ENCODE data around the gene TIA1.
"Not testable (repeated sequence)": the region's sequence is repeated elsewhere in the genome, so short reads cannot be mapped to it uniquely, and the experiment has no call there.

Gene TIA1, protein sequence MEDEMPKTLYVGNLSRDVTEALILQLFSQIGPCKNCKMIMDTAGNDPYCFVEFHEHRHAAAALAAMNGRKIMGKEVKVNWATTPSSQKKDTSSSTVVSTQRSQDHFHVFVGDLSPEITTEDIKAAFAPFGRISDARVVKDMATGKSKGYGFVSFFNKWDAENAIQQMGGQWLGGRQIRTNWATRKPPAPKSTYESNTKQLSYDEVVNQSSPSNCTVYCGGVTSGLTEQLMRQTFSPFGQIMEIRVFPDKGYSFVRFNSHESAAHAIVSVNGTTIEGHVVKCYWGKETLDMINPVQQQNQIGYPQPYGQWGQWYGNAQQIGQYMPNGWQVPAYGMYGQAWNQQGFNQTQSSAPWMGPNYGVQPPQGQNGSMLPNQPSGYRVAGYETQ

DNA sequence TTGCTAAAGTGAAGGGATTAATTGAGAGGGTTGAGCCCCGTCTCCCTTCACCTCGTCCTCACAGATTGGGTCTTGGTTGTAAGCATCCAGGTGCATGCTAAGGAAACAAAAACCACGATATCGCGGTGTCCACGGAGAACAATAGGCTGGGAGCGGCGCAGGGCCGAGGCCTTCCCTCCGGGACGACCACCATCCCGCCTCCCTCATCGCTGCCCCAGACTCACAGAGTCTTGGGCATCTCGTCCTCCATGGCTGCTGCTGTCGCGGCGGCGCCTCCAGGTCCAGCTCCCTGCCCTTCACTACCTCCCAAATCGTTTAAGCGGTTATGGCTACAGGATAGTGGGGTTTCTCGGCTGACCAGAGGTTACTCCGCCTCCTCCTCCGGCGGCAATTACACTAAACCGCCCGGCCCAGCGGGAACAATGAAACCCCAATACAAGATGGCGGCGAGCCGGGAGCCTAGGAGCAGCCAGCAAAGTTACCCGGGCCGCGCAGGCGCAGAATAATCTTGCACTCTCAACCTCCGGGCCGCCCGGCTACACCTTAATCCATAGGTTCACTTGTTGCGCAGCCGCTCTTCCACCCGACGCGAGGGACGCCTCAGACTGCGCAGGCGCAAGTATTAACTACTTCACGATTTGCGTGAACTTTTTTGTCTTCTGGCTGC lies at the start of gene TIA1:
TSS of gene TIA1 (minus strand) at position 448 of the 667 bp plus-strand sequence. CDS start at position 250, 198 bp downstream.
- peak; percentile 99 for DNase-seq (ENCODE audit: low spot score)

DNA sequence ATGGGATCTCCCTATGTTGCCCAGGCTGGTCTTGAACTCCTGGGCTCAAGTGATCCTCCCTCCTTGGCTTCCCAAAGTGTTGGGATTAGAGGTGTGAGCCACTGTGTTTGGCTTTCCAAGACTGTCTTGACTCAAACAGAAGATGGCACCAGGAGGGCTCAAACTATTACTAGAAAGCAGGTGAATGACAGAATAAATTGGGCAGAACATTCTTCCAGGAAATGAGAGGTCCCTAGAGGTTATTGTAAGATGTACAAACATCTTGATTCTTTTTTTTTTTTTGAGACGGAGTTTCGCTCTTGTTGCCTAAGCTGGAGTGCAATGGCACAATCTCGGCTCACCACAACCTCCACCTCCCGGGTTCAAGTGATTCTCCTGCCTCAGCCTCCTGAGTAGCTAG lies 49.4 kb upstream of the TIA1 start:
- DNase-seq (ENCODE audit: low spot score), result not testable (repeated sequence)

DNA sequence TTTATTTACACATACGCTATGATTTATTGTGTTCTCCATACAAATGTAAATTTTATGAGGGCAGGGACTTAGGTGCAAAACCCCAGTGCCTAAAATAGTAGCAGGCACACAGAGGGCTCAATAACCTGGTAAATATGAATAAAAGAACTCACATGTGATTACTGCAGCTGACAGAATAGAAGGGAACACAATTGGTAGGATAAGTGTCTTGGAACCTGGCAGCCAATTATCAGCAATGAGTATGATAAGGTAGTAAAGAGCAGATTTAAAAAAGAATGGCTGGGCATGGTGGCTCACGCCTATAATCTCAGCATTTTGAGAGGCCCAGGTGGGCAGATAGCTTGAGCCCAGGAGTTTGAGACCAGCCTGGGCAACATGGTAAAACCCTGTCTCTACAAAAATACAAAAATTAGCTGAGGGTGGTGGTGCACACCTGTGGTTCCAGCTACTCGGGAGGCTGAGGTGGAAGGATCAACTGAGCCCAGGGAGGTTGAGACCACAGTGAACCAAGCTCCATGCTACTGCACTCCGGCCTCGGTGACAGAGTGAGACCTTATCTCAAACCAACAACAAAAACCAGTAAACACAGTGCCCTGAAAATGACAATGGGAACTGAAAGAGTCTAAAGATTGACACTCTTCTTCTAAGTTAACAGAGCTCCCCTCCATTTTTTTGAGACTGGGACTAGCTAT lies 35.2 kb upstream of the TIA1 start:
- no peak for DNase-seq (ENCODE audit: low spot score)

DNA sequence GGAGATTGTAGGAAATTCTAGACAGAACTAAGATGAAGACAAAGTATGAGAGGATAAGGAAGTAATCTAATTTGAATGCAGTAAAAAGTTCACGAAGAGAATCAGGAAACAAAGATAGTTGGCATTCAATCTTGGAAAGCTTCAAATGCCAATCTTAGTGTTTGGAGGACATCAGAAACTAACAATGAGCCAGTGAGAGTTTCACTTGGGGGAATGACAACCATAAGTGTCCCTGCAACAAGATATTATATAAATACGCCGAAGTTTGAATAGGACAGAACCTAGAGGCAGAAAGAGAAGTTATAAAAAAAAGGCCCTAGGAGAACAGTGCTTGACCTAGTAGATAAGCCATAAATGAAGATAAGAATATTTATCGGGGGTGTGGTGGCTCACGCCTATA lies 34.0 kb upstream of the TIA1 start:
- DNase-seq (ENCODE audit: low spot score), result no peak

DNA sequence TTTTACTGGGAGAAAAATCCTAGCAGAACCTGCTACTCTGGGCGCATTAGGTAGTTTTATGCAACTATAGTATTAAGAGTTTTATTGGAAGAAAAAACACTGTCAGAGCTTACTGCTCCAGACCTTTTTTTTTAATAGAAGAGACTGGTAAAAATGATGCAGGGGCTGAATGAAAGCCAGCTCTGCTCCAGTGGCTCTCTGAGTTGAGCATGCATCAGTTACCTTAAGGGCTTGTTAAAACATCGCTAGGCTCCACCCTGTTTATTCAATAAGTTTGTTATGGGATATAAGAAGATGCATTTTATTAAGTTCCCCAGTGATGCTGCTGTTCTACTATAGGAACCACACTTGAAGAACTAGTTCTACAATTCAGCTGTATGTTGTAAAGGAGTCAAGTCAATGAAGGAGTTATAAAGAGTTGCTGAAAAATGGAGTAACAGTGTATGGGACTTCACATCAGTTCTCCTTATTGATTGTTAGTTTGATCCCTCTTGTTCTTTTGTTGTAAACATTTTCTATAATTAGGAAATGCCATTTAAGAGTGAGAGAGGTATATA lies 31.9 kb upstream of the TIA1 start:
- DNase-seq (ENCODE audit: low spot score), result no peak

DNA sequence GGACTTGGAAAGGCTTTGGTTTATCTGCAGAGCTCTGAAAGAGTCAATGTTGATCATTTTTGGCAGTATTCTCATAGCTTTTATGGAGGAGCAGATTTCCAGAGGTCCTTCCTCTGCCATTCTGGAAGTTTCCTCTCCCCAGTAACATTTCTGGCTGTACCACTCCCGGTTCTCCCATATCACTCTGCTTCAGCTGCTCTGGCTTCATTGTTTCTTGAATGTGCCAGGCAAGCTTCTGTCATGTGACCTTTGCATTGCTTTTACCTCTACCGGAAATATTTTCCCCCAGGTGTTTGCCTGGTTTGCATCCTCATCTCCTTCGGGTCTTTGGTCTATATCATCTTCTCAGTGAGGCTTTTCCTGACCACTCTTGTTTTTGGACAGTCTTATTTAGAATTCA lies 21.9 kb upstream of the TIA1 start:
- no peak for DNase-seq (ENCODE audit: low spot score)

DNA sequence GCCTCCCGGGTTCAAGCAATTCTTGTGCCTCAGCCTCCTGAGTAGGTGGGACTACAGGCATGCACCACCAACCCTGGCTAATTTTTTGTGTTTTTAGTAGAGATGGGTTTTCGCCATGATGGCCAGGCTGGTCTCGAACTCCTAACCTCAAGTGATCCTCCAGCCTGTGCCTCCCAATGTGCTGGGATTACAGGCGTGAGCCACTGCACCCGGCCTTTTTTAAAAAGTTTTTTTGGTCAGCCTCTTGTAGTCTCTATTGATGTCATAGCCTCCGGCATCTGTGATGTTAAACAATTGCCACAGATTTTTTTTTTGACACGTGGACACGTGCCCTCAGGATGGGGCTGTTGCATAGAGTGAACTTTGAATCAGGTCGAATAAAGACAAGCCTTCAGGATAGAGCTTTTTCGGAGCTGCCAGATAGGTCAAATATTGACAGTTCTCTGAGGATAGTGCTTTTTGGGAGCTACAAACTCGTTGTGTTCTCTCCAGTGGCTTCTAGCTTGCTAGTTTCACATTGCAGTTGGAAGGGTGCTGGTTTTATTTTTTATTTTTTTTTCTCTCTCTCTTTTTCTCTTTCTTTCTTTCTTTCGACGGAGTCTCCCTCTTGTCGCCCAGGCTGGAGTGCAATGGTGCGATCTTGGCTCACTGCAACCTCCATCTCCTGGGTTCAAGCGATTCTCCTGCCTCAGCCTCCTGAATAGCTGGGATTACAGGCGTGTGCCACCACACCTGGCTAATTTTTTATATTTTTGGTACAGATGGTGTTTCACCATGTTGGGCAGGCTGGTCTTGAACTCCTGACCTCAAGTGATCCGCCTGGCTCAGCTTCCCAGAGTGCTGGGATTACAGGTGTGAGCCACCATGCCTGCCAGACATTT lies 21.2 kb upstream of the TIA1 start:
- DNase-seq (ENCODE audit: low spot score), result not testable (repeated sequence)

DNA sequence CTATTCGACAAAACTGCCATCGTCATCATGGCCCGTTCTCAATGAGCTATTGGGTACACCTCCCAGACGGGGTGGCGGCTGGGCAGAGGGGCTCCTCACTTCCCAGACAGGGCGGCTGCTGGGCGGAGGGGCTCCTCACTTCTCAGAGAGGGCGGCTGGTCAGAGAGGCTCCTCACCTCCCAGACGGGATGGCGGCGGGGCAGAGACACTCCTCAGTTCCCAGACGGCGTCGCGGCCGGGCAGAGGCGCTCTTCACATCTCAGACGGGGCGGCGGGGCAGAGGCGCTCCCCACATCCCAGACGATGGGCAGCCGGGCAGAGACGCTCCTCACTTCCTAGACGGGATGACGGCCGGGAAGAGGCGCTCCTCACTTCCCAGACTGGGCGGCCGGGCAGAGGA lies 18.5 kb upstream of the TIA1 start:
- DNase-seq (ENCODE audit: low spot score), result not testable (repeated sequence)

DNA sequence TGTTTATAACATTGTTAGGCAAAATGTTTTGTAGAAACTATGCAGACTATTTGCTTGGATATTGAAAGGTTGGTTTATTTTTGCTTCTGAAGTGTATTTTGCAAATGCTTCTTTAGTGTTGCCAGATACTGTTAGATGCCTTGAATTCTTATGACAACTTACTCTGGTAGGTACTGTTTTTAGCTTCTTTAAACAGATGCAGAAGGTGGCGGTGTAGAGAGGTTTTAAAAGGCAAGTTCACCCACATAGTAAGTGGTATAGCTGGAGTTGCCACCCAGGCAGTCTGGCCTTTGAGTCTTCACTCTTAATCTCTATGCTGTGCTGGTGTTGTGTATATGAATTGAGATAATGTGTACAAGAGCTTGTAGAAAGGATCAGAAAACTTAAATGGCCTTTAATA lies 13.1 kb upstream of the TIA1 start:
- DNase-seq (ENCODE audit: low spot score), result no peak

DNA sequence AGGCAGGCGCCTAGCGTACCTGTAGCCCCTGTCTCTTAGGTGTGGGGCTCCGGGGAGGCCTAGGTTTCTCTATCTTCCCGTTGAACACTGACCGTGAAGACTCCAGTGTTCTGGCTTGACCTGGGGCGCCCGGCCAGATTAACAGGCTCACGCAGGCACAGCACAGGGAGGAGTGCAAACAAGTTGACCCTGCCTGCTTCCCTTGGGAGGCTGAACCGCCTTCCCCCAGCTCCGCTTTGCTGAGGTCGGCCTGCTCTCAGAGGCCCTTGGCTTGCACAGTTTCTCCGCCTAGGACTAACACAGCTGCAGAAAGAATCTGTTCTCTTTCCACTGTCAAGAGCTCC lies 10.1 kb upstream of the TIA1 start:
- DNase-seq (ENCODE audit: low spot score), result no peak

DNA sequence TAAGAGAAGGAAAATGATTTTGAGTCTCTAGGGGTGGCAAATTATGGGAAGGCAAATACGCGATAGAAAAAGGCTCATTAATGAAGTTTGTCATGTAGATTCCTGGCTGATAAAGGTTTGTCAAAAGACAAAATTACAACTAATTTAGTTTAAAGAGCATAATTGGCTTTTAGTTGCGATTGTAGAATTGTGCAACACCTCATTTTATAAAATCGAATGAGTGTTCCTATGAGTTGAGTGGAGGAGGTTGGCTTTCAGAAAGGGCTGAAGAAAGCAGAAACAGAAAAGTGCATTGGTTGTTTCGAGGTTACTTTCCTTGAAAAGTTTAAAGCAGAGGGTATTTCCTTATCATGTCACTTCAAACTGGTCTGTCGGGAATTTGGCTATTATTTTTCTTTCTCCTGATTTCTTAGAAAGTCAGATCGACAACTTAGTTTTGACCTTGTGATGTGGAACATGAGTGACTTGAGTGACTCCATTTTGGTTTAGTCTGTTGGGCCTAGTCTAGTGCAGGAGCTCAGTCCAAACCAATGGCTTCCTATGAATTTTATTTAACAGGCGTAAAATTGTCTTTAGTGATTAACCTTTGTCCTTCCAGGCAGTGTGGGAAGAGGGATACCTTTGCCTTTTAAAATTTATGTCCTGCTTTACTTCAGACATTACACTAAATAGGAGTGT lies 7.3 kb upstream of the TIA1 start:
- no peak for DNase-seq (ENCODE audit: low spot score)

DNA sequence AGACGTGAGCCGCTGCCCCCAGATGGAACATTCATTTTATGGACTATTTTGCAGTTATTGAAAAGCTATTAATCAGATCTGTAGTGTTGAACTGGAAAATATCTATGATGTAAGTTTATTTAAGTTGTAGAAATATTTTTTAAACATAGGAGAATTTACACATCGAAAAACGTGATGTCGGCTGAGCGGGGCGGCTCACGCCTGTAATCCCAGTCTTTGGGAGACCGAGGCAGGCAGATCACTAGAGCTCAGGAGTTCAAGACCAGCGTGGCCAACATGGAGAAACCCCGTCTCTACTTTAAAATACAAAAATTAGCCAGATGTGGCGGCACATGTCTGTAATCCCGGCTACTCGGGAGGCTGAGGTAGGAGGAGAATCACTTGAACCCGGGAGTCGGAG lies 2.0 kb upstream of the TIA1 start:
- DNase-seq (ENCODE audit: low spot score), result no peak

DNA sequence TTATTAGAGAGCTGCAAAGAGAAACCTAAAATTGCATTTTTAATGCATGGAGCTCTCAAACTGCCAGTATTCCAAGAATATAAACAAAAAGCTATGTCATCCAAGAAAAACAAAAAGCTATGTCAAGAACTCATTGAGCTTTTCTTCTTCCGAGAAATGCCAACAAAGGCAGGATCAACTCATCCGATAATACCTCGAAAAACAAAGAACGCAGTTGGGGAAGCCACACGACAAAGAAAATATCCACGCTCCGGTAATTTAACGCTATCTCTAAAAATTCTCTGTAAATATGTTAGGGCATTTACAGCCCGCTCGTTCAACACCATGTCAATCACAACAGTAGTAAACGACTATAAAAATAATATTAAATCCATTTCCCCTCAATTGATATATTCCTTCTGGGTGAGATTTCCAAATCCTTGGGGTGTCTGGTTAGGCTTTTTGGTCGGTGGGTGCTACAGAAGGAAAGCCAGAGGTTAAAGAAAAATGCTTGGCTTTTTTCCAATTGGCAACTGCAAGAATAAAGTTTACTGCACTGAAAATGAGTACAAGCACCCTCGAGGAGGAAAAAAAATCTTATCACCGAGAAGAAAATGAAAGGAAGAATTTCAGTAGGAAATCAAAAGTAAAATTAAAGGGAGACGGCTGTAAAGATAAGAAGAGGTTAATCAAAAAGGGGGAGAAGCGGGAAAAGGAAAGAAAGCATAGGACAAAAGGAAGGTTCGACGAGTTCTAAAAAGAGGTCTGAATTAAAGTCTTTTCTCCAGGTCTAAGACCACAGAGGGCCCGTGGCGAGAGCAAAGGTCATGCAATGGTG lies 856 bp downstream of the TIA1 start:
- no peak for DNase-seq (ENCODE audit: low spot score)

DNA sequence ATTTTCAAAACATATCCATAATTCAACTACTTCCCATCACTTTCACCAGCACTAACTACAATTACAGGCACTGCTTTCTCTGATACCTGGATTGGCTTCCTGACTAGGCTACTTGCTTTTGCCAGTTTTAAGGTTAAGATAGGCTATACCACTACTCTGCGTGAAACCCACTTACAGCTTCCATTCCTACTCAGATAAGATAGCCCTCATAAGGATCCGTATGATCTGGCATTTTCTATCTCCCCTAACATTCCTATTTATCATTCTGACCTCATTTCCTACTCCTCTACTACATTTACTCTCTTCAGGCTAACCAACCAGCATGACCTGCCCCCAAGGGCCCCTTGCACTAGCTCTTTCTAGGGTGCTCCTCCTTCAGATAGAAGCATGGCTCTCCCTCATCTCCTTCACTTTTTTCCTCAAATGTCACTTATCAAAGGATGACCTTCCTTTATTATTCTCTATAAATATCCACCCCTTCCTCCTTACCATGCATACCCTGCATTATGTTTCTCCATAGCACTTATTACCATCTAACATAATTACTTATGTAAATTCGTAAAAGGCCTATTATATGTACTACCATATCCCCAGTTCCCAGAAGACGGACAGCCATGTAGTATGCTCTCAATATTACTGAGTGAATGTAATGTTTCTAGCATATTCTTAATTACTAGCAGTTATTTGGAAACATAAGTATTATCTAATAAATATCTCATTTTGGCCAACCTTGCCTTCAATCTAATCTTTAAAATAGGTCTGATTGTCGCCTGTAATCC lies 4.4 kb downstream of the TIA1 start:
- DNase-seq (ENCODE audit: low spot score), result no peak

DNA sequence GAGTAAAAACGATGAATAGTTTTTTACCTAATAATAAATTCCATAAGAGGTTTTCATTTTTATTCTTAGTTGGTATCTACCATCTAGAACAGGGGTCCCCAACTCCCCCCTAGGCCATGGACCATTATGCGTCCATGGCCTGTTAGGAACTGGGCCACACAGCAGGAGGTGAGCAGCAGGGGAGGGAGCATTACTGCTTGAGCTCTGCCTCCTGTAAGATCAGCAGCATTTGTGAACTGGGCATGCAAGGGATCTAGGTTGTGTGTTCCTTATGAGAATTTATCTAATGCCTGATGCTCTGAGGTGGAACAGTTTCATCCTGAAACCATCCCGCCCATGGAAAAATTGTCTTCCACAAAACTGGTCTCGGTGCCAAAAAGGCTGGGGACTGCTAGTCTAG lies 5.9 kb downstream of the TIA1 start:
- DNase-seq (ENCODE audit: low spot score), result no peak

DNA sequence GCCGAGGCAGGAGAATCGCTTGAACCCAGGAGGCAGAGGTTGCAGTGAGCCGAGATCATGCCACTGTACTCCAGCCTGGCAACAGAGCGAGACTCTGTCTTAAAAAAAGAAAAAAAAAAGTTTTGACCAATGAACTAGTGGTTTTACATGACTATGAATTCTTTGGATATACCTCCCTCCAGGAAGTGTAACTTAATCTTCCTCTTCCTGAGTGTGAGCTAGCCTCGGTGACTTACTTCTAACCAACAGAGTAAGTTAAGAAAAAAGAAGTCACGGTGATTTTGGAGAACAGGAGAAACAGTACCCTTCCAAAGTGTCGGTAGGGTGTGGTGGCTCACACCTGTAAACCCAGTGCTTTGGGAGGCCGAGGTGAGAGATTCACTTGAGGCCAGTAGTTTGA lies 7.1 kb downstream of the TIA1 start:
- DNase-seq (ENCODE audit: low spot score), result no peak

DNA sequence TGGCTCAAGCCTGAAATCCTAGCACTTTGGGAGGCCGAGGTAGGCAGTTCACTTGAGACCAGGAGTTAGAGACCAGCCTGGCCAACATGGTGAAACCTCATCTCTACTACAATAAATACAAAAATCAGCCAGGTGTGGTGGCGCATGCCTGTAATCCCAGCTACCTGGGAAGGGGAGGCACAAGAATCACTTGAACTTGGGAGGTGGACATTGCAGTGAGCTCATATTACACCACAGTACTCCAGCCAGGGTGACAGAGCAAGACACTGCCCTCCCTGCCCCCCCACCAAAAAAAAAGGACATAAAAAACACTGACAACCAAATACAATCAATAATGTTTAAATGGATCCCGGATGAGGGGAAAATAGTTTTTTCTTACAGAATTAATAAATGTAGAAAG lies 7.8 kb downstream of the TIA1 start:
- no peak for DNase-seq (ENCODE audit: low spot score)

DNA sequence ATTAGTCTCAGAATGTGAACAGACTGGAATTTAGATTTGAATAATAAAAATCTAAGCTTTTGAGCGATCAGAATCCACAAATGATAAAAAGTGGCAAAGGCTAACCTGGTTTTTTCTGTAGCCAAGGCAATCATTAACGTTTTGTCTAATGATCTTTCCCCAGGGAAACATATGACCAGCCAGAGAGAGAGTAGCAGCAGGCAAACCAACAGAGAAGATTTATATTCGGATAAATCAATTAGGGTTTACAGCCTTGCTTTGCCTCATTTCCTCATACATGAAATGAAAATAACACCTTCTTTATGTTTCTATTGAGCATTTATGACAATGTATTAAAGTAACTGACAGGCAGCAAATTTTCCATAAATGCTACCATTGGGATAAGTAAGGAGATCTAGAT lies 14.5 kb downstream of the TIA1 start:
- no peak for DNase-seq (ENCODE audit: low spot score)

DNA sequence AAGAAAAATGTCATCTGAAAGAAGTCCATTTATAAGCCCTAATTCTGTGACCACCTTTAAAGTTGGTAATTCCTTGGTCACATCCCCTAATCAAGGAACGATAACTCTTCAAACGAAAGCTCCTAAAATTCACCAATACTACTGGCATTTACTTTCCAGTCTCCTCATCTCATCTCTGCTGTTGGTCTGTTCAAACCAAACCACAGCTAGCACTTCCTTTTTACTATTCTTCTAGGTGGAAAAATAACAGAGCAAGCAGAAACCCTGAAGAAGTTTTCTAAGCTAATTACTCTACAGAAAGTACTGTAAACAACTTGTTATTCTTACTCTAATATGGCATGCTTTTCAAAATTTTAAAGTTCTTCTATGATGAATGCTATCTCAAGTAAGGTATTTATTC lies 21.6 kb downstream of the TIA1 start:
- no peak for DNase-seq (ENCODE audit: low spot score)

DNA sequence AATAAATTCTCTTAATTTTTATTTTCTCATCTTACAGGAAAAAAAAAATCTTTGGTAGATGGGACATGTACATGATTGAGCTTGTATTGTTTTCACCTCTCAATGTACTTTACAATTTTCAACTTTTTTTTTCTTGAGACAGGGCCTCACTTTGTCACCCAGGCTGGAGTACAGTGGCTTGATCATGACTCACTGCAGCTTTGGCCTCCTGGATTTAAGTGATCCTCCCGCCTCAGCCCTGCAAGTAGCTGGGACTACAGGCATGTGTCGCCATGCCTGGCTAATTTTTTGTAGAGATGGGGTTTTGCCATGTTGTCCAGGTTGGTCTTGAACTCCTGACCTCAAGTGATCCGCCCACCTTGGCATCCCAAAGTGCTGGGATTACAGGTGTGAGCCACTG lies 25.1 kb downstream of the TIA1 start:
- not testable (repeated sequence) for DNase-seq (ENCODE audit: low spot score)

All from CD4-positive, alpha-beta T cell treated with Interleukin-6 at 100 ng/mL for 8 hours (primary cell).